DND-41 (cell line): ENCODE results near the gene SIRT5.

Experiments used
- ATAC-seq: fragments of 200-7000 bp; cut with Tn5 transposase; 3 replicates; pipeline ENCODE4 v1.9.1; 2021; ENCODE audit warnings: low read depth; ENCODE audit not compliant: insufficient read depth
- DNase-seq: peaks from one replicate; pipeline ENCODE4 v3.0.0-alpha.2; 2020
- H2AFZ ChIP-seq: 2 replicates; pipeline ENCODE4 v1.6.0; 2012; ENCODE audit warnings: low read depth, low read length
- H3K27ac ChIP-seq: 2 replicates; pipeline ENCODE4 v1.5.1; 2012; ENCODE audit warnings: low read length, inconsistent platforms
- H3K27me3 ChIP-seq: fragments of 200-600 bp; sonication (generic); 2 replicates; pipeline ENCODE4 v1.6.0; 2012; ENCODE audit warnings: low read length, mild to moderate bottlenecking, inconsistent platforms; ENCODE audit not compliant: insufficient read depth, poor library complexity
- H3K36me3 ChIP-seq: 2 replicates; pipeline ENCODE4 v1.5.1; 2012; ENCODE audit warnings: low read length, inconsistent platforms; ENCODE audit not compliant: insufficient read depth
- H3K4me1 ChIP-seq: 2 replicates; pipeline ENCODE4 v1.5.1; 2012; ENCODE audit warnings: mild to moderate bottlenecking, low read length; ENCODE audit not compliant: insufficient read depth
- H3K4me2 ChIP-seq: 2 replicates; pipeline ENCODE4 v1.6.0; 2012; ENCODE audit warnings: mild to moderate bottlenecking, moderate library complexity, low read length, inconsistent platforms; ENCODE audit not compliant: insufficient read depth
- H3K4me3 ChIP-seq, 2 experiments: fragments of 200-600 bp in 1 of 2; shearing (Covaris generic) in 1 of 2; 2 replicates each; pipeline ENCODE4 v1.5.1; 2012 to 2016; ENCODE audit warnings: inconsistent platforms in 2 of 2, low read length in 2 of 2, mild to moderate bottlenecking in 2 of 2, low read depth in 1 of 2, moderate library complexity in 1 of 2
- H3K79me2 ChIP-seq: 2 replicates; pipeline ENCODE4 v1.6.0; 2012; ENCODE audit warnings: low read length, inconsistent platforms; ENCODE audit not compliant: insufficient read depth
- H3K9ac ChIP-seq: 2 replicates; pipeline ENCODE4 v1.6.0; 2012; ENCODE audit warnings: low read depth, mild to moderate bottlenecking, inconsistent platforms, low read length, moderate library complexity
- H3K9me3 ChIP-seq: 2 replicates; pipeline ENCODE4 v1.5.1; 2012; ENCODE audit warnings: low read length, moderate library complexity, mild to moderate bottlenecking, inconsistent platforms; ENCODE audit not compliant: insufficient read depth, severe bottlenecking
- H4K20me1 ChIP-seq: 2 replicates; pipeline ENCODE4 v1.6.0; 2012; ENCODE audit warnings: low read length; ENCODE audit not compliant: insufficient read depth
- EZH2 ChIP-seq: IDR thresholded peaks from 3 replicates; pipeline ENCODE4 v1.6.1; 2012; ENCODE audit warnings: borderline replicate concordance, low read depth, mild to moderate bottlenecking, moderate library complexity, low read length, inconsistent platforms; ENCODE audit not compliant: severe bottlenecking
- TF ChIP-seq, protein P1 (sequence below): IDR thresholded peaks from 2 replicates; pipeline ENCODE4 v1.5.1; 2012; ENCODE audit warnings: borderline replicate concordance, low read length, moderate library complexity, mild to moderate bottlenecking; ENCODE audit not compliant: poor library complexity, severe bottlenecking; ENCODE audit errors: extremely low read depth

The SIRT5 gene

GRCh38 chr6:13663986-13664385, 89.6 kb downstream of the SIRT5 start:
- Histone ChIP-seq H4K20me1 (peaks cover 44% of the 10 kb centered on the region), H3K27me3 (no peaks in the 10 kb centered on the region), H2AFZ (no peak overlapping the region), H3K4me1 (no peaks in the 10 kb centered on the region), H3K36me3 (no peaks in the 10 kb centered on the region), H3K4me2 (no peak overlapping the region), H3K79me2 (peaks cover 100% of the 10 kb centered on the region), H3K27ac (no peak overlapping the region), H3K9ac (no peak overlapping the region), H3K4me3 (no peak overlapping the region), H3K9me3 (no peaks in the 10 kb centered on the region)
- DNase-seq, result no peak
- no peak for ATAC-seq
- TF ChIP-seq, protein P1, sequence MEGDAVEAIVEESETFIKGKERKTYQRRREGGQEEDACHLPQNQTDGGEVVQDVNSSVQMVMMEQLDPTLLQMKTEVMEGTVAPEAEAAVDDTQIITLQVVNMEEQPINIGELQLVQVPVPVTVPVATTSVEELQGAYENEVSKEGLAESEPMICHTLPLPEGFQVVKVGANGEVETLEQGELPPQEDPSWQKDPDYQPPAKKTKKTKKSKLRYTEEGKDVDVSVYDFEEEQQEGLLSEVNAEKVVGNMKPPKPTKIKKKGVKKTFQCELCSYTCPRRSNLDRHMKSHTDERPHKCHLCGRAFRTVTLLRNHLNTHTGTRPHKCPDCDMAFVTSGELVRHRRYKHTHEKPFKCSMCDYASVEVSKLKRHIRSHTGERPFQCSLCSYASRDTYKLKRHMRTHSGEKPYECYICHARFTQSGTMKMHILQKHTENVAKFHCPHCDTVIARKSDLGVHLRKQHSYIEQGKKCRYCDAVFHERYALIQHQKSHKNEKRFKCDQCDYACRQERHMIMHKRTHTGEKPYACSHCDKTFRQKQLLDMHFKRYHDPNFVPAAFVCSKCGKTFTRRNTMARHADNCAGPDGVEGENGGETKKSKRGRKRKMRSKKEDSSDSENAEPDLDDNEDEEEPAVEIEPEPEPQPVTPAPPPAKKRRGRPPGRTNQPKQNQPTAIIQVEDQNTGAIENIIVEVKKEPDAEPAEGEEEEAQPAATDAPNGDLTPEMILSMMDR, result no peak
- TF ChIP-seq EZH2, result no peak
